PC-9 (cell line): ENCODE measurements around the gene CACNA1B. TPM values are rescaled to one million over a fixed set of nuclear protein-coding genes. Genes with fewer than 3 reads are reported as not detected.

ENCODE experiments used
- BruUV-seq: library from RNA; stranded (reverse); fragments of 400-500 nt; replicated peaks from 2 replicates; lab custom pipeline; 2021; lab: Mats Ljungman, UMichigan
- CTCF ChIA-PET: fragments of 300-600 bp; sonication (Branson Sonifier 250); formaldehyde crosslinking; loops from one replicate; lab custom pipeline; 2022; ENCODE audit warnings: antibody characterized with exemption; lab: Charles Lee
- POLR2A ChIA-PET: fragments of 300-600 bp; sonication (Branson Sonifier 250); formaldehyde crosslinking; loops from one replicate; lab custom pipeline; 2022; ENCODE audit warnings: antibody characterized with exemption; ENCODE audit not compliant: unreplicated experiment; lab: Charles Lee
- DNase-seq, 2 experiments: peaks; one replicate each; pipeline versions ENCODE4 v3.0.0 to v3.0.0-alpha.2; 2015 to 2022; ENCODE audit warnings: mixed read lengths in 1 of 2
- H2AFZ ChIP-seq: fragments of 200-600 bp; sonication (generic); 2 replicates; pipeline ENCODE4 v1.8.1; 2017; ENCODE audit warnings: antibody characterized with exemption
- H3F3A ChIP-seq: fragments of 200-600 bp; sonication (generic); 2 replicates; pipeline ENCODE4 v1.8.1; 2017; ENCODE audit warnings: antibody characterized with exemption, mild to moderate bottlenecking, low read depth; ENCODE audit not compliant: insufficient read depth
- H3K27ac ChIP-seq: fragments of 200-600 bp; sonication (generic); 2 replicates; pipeline ENCODE4 v1.6.1; 2016; ENCODE audit warnings: mixed run types
- H3K27me3 ChIP-seq: fragments of 200-600 bp; sonication (generic); 2 replicates; pipeline ENCODE4 v1.6.1; 2016; ENCODE audit warnings: low read depth, mixed run types; ENCODE audit not compliant: insufficient read depth
- H3K36me3 ChIP-seq: fragments of 200-600 bp; sonication (generic); 2 replicates; pipeline ENCODE4 v1.6.1; 2016; ENCODE audit warnings: low read depth, mixed run types
- H3K4me1 ChIP-seq: fragments of 200-600 bp; sonication (generic); replicated peaks from 2 replicates; pipeline ENCODE4 v1.6.1; 2016; ENCODE audit warnings: mixed run types; ENCODE audit not compliant: insufficient read depth
- H3K4me2 ChIP-seq: fragments of 200-600 bp; sonication (generic); 2 replicates; pipeline ENCODE4 v1.6.1; 2017; ENCODE audit warnings: mixed run types
- H3K4me3 ChIP-seq: fragments of 200-600 bp; sonication (generic); 2 replicates; pipeline ENCODE4 v1.6.1; 2016; ENCODE audit warnings: mixed run types
- H3K79me2 ChIP-seq: fragments of 200-600 bp; sonication (generic); 2 replicates; pipeline ENCODE4 v1.6.1; 2017; ENCODE audit warnings: low read depth, mixed run types
- H3K9me2 ChIP-seq: fragments of 200-600 bp; sonication (generic); 2 replicates; pipeline ENCODE4 v1.8.1; 2017; ENCODE audit warnings: mild to moderate bottlenecking; ENCODE audit not compliant: insufficient read depth
- H3K9me3 ChIP-seq: fragments of 200-600 bp; sonication (generic); 2 replicates; pipeline ENCODE4 v1.8.1; 2016; ENCODE audit warnings: low read depth; ENCODE audit not compliant: insufficient read depth
- H4K20me1 ChIP-seq: fragments of 200-600 bp; sonication (generic); 2 replicates; pipeline ENCODE4 v1.8.1; 2017; ENCODE audit not compliant: insufficient read depth
- CTCF ChIP-seq: fragments of 200-600 bp; sonication (generic); conservative IDR thresholded peaks from 2 replicates; pipeline ENCODE4 v1.6.1; 2017; ENCODE audit warnings: mixed run types, antibody characterized with exemption, mild to moderate bottlenecking, moderate library complexity
- EZH2 ChIP-seq: fragments of 200-600 bp; sonication (generic); IDR thresholded peaks from 2 replicates; pipeline ENCODE4 v1.8.0; 2017; ENCODE audit warnings: antibody characterized with exemption, low read depth
- intact Hi-C: fragments of 100-400 bp; cut with micrococcal nuclease; formaldehyde crosslinking; loops from one replicate; pipeline ENCODE4 v1.10.0; 2022; ENCODE audit not compliant: unreplicated experiment
- total RNA-seq: library from RNA; stranded (reverse); gene quantifications from 2 replicates; pipeline ENCODE4 v1.2.3, GENCODE V29; 2021

The CACNA1B gene
- total RNA-seq, 1 experiment from 2014 or later, result not detected

- no peak overlapping the region for H3K4me3 ChIP-seq
- no peak overlapping the region for H3K27ac ChIP-seq
- intact Hi-C loops, result no loop called here
- POLR2A ChIA-PET, result no interaction called here
- no peak overlapping the region for H2AFZ ChIP-seq
- no peaks in the 10 kb centered on the region for H3K36me3 ChIP-seq
- no peaks in the 10 kb centered on the region for H3K9me2 ChIP-seq
- H4K20me1 ChIP-seq, result no peaks in the 10 kb centered on the region
- H3F3A ChIP-seq, result no peaks in the 10 kb centered on the region
- peaks cover 94% of the 10 kb centered on the region for H3K27me3 ChIP-seq
- H3K4me1 ChIP-seq, result no peaks in the 10 kb centered on the region
- no peaks in the 10 kb centered on the region for H3K79me2 ChIP-seq
- CTCF ChIA-PET, result no interaction called here
- no peak overlapping the region for H3K4me2 ChIP-seq
- H3K9me3 ChIP-seq, result no peaks in the 10 kb centered on the region
- TF ChIP-seq EZH2 (no peak), CTCF (no peak)
- BruUV-seq, result no TSS peak
- no peak for DNase-seq
Measured at GRCh38 chr9:138007918-138008841, 130.6 kb downstream of the CACNA1B start.

- ChIA-PET POLR2A (no interaction called here), CTCF (no interaction called here)
- TF ChIP-seq EZH2 (no peak), CTCF (no peak)
Measured at GRCh38 chr9:138009016-138009802, 131.6 kb downstream of the CACNA1B start.

GRCh38 chr9:138009803-138010690 is 132.5 kb downstream of the CACNA1B start:
- no peaks in the 10 kb centered on the region for H3K9me2 ChIP-seq
- TF ChIP-seq CTCF (no peak), EZH2 (no peak)
- H3F3A ChIP-seq, result no peaks in the 10 kb centered on the region
- no TSS peak for BruUV-seq
- CTCF ChIA-PET, result no interaction called here
- H3K4me2 ChIP-seq, result no peak overlapping the region
- no peaks in the 10 kb centered on the region for H3K36me3 ChIP-seq
- H4K20me1 ChIP-seq, result no peaks in the 10 kb centered on the region
- intact Hi-C loops, result no loop called here
- no peaks in the 10 kb centered on the region for H3K79me2 ChIP-seq
- POLR2A ChIA-PET, result no interaction called here
- no peak for DNase-seq
- no peak overlapping the region for H3K27ac ChIP-seq
- H3K4me1 ChIP-seq, result no peaks in the 10 kb centered on the region
- peaks cover 94% of the 10 kb centered on the region for H3K27me3 ChIP-seq
- no peak overlapping the region for H2AFZ ChIP-seq
- H3K9me3 ChIP-seq, result no peaks in the 10 kb centered on the region
- no peak overlapping the region for H3K4me3 ChIP-seq

More at GRCh38 chr9:138009016-138009802, 131.6 kb downstream of the CACNA1B start:
- H3K4me2 ChIP-seq, result no peak overlapping the region
- no peak for DNase-seq
- no peaks in the 10 kb centered on the region for H3K4me1 ChIP-seq
- no TSS peak for BruUV-seq
- H3K9me3 ChIP-seq, result no peaks in the 10 kb centered on the region
- intact Hi-C loops, result no loop called here
- H2AFZ ChIP-seq, result no peak overlapping the region
- H3F3A ChIP-seq, result no peaks in the 10 kb centered on the region
- H3K9me2 ChIP-seq, result no peaks in the 10 kb centered on the region
- no peaks in the 10 kb centered on the region for H4K20me1 ChIP-seq
- H3K4me3 ChIP-seq, result no peak overlapping the region
- H3K79me2 ChIP-seq, result no peaks in the 10 kb centered on the region
- peaks cover 98% of the 10 kb centered on the region for H3K27me3 ChIP-seq
- no peak overlapping the region for H3K27ac ChIP-seq
- no peaks in the 10 kb centered on the region for H3K36me3 ChIP-seq
